GM13977 (cell line): Measurements from ENCODE around the gene LSP1.

Source experiments
- DNase-seq: peaks from one replicate; pipeline ENCODE4 v3.0.0; 2012; ENCODE audit warnings: low spot score
- CTCF ChIP-seq: IDR thresholded peaks from 2 replicates; pipeline ENCODE4 v1.5.1; 2012; ENCODE audit warnings: mild to moderate bottlenecking, control low read depth; ENCODE audit not compliant: insufficient read depth; ENCODE audit errors: extremely low read depth, missing control alignments
- in situ Hi-C: fragments of 300-500 bp; cut with MboI; formaldehyde crosslinking; loops from one replicate; pipeline ENCODE4 v1.12.0; 2022; ENCODE audit warnings: low sequenced_read_pairs, low pct_unique_long_range_greater_than_20kb, mixed read lengths, inconsistent platforms; ENCODE audit not compliant: unreplicated experiment

The LSP1 gene

GRCh38 chr11:1848640-1849430 lies 4.0 kb upstream of the LSP1 start:
- in situ Hi-C loops: no loop called here
- no peak for TF ChIP-seq CTCF
- DNase-seq: no peak

- no peak for TF ChIP-seq CTCF
- in situ Hi-C loops: no loop called here
- DNase-seq: no peak
Observed at GRCh38 chr11:1851468-1852180, 1.3 kb upstream of the LSP1 start.

GRCh38 chr11:1852271-1852876 lies 510 bp upstream of the LSP1 start:
- no peak for DNase-seq
- no peak for TF ChIP-seq CTCF
- in situ Hi-C loops: no loop called here

- no peak for TF ChIP-seq CTCF
- in situ Hi-C loops: no loop called here
- DNase-seq: no peak
Observed at GRCh38 chr11:1853376-1854131, 670 bp downstream of the LSP1 start.

GRCh38 chr11:1854132-1854948 lies 1.5 kb downstream of the LSP1 start:
- TF ChIP-seq CTCF: no peak
- in situ Hi-C loops: no loop called here
- peak; percentile 75 for DNase-seq
